ENCODE results near the gene CHCHD3.

DNA sequence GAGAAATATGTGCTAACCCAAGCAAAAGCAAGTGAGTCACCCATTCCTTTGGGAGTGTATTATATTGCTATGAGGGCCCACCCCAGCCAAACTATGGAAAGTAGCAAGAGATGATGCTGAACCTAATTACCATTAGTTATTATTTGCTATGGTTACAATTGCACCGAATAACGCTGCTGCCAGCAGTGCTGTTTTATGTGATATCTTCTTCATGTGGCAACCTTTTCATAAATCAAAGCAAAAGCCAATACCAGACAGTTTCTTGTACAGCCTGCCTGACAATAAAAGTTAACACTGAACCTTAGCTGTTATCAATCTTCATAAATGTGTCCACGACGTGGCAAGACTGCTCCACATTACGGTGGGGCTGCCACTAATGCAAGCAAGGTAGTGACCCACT, 263.9 kb downstream of the CHCHD3 start:
- no peak for TF ChIP-seq ZNF274 (IDR thresholded peaks at IDR 0.05; ENCODE audit: low read depth, low read length)
- no peak for TF ChIP-seq YY1 (IDR thresholded peaks at IDR 0.05; ENCODE audit: insufficient read depth, insufficient read length)

All from NT2/D1 (cell line).